Chondrocyte (in vitro differentiated cells): ENCODE measurements around the gene NCOA1. TPM values are rescaled to one million over a fixed set of nuclear protein-coding genes. Genes with fewer than 3 reads are reported as not detected.
"Not testable (repeated sequence)": the region's sequence is repeated elsewhere in the genome, so short reads cannot be mapped to it uniquely, and the experiment has no call there.

Source experiments
- DNase-seq: peaks from one replicate; pipeline ENCODE4 v3.0.0; 2021; ENCODE audit warnings: mixed read lengths, low spot score
- H3K27ac Mint-ChIP-seq: one replicate; pipeline ENCODE4 v1.8.0; 2021; ENCODE audit warnings: mild to moderate bottlenecking, moderate library complexity, mixed read lengths; ENCODE audit not compliant: unreplicated experiment
- H3K27me3 Mint-ChIP-seq: 2 replicates; pipeline ENCODE4 v1.8.0; 2021; ENCODE audit warnings: low read depth, mixed read lengths
- H3K36me3 Mint-ChIP-seq: 2 replicates; pipeline ENCODE4 v1.8.0; 2021; ENCODE audit warnings: low read depth, mixed read lengths
- H3K4me1 Mint-ChIP-seq: 2 replicates; pipeline ENCODE4 v1.8.0; 2021; ENCODE audit warnings: low read depth, mild to moderate bottlenecking, mixed read lengths
- H3K4me3 Mint-ChIP-seq: one replicate; pipeline ENCODE4 v1.8.0; 2021; ENCODE audit warnings: mild to moderate bottlenecking, moderate library complexity, mixed read lengths; ENCODE audit not compliant: unreplicated experiment
- H3K9me3 Mint-ChIP-seq: 2 replicates; pipeline ENCODE4 v1.8.0; 2021; ENCODE audit warnings: low read depth, mixed read lengths
- total RNA-seq: library from RNA; stranded (reverse); gene quantifications from 3 replicates; pipeline ENCODE4 v1.2.1, GENCODE V29; 2021
- TF ChIP-seq, protein P1 (sequence below): fragments of 200-600 bp; sonication (generic); IDR thresholded peaks from 2 replicates; pipeline ENCODE4 v1.5.0; 2021; ENCODE audit warnings: antibody characterized with exemption, mild to moderate bottlenecking, moderate library complexity

NCOA1 gene
- total RNA-seq, 1 donor from 2014 or later: 20.3 TPM

DNA sequence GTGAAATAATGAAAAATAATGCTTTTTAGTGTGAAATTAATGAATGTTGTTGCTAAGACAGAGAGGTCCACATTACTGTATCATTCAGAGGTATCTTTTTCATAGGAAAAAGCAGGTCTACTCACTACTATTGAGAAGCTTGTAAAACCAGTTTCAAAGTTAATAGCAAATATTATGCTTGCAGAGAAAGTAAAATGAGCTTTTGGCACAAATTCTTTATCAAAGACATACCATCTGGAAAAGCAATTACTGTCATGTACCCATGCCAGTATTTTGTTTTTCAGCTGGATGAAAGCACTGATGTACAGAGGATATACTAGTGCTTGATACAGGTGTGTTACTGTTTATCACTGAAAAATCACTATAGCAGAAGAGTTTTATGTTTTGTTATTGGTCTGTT, 77.5 kb downstream of the NCOA1 start:
- Mint-ChIP-seq H3K27ac (no peak overlapping the region), H3K27me3 (no peaks in the 10 kb centered on the region), H3K9me3 (no peaks in the 10 kb centered on the region), H3K4me3 (no peak overlapping the region), H3K36me3 (no peaks in the 10 kb centered on the region), H3K4me1 (peaks cover 3% of the 10 kb centered on the region)
- DNase-seq: no peak
- TF ChIP-seq, protein P1, sequence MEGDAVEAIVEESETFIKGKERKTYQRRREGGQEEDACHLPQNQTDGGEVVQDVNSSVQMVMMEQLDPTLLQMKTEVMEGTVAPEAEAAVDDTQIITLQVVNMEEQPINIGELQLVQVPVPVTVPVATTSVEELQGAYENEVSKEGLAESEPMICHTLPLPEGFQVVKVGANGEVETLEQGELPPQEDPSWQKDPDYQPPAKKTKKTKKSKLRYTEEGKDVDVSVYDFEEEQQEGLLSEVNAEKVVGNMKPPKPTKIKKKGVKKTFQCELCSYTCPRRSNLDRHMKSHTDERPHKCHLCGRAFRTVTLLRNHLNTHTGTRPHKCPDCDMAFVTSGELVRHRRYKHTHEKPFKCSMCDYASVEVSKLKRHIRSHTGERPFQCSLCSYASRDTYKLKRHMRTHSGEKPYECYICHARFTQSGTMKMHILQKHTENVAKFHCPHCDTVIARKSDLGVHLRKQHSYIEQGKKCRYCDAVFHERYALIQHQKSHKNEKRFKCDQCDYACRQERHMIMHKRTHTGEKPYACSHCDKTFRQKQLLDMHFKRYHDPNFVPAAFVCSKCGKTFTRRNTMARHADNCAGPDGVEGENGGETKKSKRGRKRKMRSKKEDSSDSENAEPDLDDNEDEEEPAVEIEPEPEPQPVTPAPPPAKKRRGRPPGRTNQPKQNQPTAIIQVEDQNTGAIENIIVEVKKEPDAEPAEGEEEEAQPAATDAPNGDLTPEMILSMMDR: no peak

DNA sequence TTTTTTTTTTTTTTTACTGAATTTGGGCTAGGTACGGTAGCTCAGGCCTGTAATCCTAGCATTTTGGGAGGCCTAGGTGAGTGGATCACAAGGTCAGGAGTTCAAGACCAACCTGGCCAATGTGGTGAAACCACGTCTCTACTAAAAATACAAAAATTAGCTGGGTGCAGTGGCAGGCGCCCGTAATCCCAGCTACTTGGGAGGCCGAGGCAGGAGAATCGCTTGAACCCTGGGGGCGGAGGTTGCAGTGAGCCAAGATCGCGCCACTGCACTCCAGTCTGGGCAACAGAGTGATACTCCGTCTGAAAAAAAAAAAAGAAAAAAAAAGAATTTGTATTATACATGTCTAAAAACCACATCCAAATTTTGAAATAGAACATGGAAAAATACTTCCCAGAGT, 78.5 kb downstream of the NCOA1 start:
- not testable (repeated sequence) for H3K27ac Mint-ChIP-seq

DNA sequence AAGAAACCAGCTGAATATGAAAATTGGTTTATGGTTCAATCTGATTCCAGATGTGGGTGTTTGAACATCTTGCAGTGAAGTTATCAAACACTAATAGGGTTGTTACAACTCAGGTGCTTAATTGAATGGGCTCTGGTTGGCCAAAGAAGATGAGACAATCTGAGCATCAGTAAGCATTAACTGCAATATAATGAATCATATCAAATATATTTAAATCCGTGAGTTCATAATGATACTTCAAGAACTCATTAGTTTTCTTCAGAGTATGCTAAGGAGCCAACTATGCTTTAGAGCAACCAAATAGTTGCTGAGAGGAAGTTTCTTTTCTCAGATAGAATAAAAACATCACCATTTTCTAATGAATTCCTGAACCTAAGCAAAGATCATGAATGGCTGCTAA, 79.2 kb downstream of the NCOA1 start:
- Mint-ChIP-seq H3K27me3 (no peaks in the 10 kb centered on the region), H3K27ac (no peak overlapping the region), H3K9me3 (no peaks in the 10 kb centered on the region), H3K4me3 (no peak overlapping the region), H3K36me3 (no peaks in the 10 kb centered on the region), H3K4me1 (peaks cover 3% of the 10 kb centered on the region)
- DNase-seq: no peak
- TF ChIP-seq, protein P1: no peak

More for the DNA sequence above, 78.5 kb downstream of the NCOA1 start:
- H3K9me3 Mint-ChIP-seq, DNase-seq, H3K27me3 Mint-ChIP-seq, H3K4me3 Mint-ChIP-seq, H3K36me3 Mint-ChIP-seq, H3K4me1 Mint-ChIP-seq: not testable (repeated sequence)

DNA sequence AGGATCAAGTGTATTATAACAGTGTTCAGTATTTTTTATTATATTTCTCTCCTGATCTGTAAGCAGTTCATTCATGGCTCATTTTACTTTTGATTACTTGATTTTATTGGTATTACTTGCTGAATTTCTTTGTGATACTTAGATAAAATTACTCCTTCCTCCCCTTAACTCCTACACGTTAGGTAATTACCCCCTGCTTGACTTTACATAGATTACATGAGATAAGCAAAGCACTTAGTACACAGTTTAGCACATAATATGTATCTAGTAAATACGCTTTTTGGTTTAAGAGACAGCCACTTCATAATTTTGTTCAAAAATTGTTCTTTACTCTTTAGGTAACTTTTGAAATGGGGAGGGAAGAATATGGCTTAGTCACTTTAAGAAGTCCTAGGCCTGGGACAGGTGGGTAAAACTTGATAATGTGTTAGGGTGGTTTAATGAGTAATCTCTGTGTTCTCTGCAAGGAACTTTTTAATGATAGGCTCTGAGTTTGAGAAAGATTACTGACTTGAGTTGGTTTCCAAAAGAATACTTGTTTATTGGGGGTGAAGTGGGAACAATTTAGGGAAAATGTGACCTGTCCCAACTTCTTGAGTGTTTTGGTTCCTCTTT, 80.9 kb downstream of the NCOA1 start:
- no peaks in the 10 kb centered on the region for H3K36me3 Mint-ChIP-seq
- TF ChIP-seq, protein P1: no peak
- DNase-seq: no peak

DNA sequence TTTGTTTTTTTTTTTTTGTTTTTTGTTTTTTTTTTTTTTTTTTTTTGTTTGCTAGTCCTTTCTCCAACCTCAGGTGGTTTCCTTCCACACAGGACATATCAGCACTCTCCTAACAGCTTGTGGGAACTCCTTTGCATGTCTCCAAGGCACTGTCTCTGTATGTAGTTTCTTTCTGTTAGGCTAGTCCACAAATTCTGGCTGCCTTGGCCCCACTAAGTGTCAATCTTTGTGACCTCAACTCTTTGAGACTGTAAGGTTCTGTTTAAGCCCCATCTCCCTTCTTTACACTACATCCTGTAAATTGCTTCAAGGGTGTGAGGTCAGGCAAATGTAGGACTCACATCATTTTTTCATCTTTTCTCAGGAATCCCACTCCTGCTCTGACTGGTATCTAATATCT, 85.1 kb downstream of the NCOA1 start:
- H3K36me3 Mint-ChIP-seq: no peaks in the 10 kb centered on the region
- peaks cover 17% of the 10 kb centered on the region for H3K4me1 Mint-ChIP-seq
- H3K4me3 Mint-ChIP-seq: no peak overlapping the region
- no peaks in the 10 kb centered on the region for H3K27me3 Mint-ChIP-seq
- no peak overlapping the region for H3K27ac Mint-ChIP-seq
- TF ChIP-seq, protein P1: no peak
- DNase-seq: no peak
- no peaks in the 10 kb centered on the region for H3K9me3 Mint-ChIP-seq

More for the DNA sequence above, 80.9 kb downstream of the NCOA1 start:
- Mint-ChIP-seq H3K27ac (no peak overlapping the region), H3K4me3 (no peak overlapping the region), H3K9me3 (no peaks in the 10 kb centered on the region), H3K27me3 (no peaks in the 10 kb centered on the region), H3K4me1 (peaks cover 3% of the 10 kb centered on the region)

DNA sequence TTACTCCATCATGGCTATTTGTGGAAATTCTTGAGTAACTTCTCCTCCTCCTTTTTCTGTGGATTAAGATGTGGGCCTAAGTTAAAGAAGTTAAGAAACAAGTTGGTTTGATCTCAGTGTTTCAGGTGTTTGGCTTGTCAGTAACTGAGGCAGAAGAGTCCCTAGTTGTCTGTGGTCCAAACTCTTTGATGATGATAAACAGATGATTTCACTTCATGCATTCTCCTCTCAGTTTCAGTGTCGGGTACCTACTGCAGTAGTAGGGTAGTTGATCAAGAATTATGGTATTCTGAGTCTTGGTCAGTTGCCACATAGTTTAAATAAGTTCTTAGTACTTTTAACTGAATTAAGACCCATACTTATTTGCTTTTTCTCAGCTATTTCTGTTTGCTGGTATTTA, 85.6 kb downstream of the NCOA1 start:
- H3K4me1 Mint-ChIP-seq: peaks cover 17% of the 10 kb centered on the region
- no peak for DNase-seq
- no peaks in the 10 kb centered on the region for H3K36me3 Mint-ChIP-seq
- H3K27me3 Mint-ChIP-seq: no peaks in the 10 kb centered on the region
- no peak overlapping the region for H3K27ac Mint-ChIP-seq
- TF ChIP-seq, protein P1: no peak
- H3K9me3 Mint-ChIP-seq: no peaks in the 10 kb centered on the region
- no peak overlapping the region for H3K4me3 Mint-ChIP-seq
